GM10847 (cell line): ENCODE results near the gene KIF20B.

Source experiments
- POLR2A ChIP-seq: IDR thresholded peaks from 2 replicates; pipeline ENCODE4 v1.6.1; 2011; ENCODE audit not compliant: insufficient read length; ENCODE audit errors: extremely low read depth

KIF20B gene

GRCh38 chr10:89668386-89669071 is 32.9 kb upstream of the KIF20B start:
- TF ChIP-seq POLR2A, result no peak

DNA sequence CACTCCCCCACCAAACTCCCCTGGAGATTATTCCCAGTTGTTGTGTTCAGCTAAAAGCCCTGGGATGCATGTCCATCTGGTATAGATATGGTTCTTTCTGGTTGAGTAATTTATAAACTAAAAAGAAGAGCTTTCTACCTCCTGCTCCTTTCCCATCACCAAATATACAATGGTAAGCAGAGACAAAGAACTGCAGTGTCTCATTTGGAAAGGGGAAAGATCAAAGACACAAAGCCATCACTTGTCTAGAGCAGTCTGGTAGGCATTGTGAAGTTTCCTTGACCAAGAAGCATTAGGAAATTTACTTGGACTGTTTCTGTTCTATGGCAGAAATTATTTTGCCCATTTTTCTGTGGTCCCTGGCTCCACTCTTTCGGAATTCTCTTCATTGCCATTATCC is 31.4 kb upstream of the KIF20B start:
- TF ChIP-seq POLR2A, result no peak

DNA sequence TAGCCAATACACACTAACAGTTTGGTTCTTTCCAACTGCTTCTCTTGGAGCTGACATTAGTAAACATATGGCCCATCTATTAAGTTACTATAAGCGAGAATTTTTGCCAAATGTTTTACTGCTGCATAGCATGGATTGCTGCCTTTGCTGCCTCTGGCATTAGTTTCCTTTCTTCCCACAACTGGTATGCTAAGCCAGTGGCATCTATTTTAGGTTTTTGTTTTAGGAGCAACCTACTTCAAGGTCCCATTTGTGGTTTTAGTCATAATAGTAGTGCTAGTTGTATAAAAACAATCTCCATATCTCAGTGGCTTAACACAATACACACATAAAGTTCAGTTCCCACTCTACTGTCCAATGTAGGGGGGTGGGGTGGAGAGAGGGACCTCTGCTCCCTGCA is 30.5 kb upstream of the KIF20B start:
- no peak for TF ChIP-seq POLR2A

- TF ChIP-seq POLR2A, result no peak
Measured at GRCh38 chr10:89677341-89677740, 24.0 kb upstream of the KIF20B start.

- no peak for TF ChIP-seq POLR2A
Measured at GRCh38 chr10:89679986-89680385, 21.4 kb upstream of the KIF20B start.

GRCh38 chr10:89683883-89684282 is 17.5 kb upstream of the KIF20B start:
- TF ChIP-seq POLR2A, result no peak

- no peak for TF ChIP-seq POLR2A
Measured at GRCh38 chr10:89684604-89685003, 16.8 kb upstream of the KIF20B start.

DNA sequence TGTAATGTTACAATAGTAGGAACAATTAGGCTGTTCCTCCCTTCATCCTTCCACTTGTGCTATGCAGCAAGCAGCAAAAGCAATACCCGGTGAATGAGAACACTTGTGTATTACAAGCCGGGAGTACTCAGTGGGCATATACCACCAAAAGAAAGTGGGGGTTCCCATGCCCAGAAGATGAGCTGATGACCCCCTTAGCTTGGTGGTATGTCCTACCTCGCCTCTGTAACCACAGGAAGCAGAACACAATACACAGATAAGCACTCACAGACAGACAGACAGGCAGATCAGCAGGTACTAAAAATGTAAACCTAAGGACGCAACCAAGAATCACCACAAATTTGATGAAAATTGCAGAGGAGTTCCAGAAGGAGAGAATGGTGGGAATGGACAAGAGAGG is 15.5 kb upstream of the KIF20B start:
- no peak for TF ChIP-seq POLR2A

GRCh38 chr10:89690027-89690426 is 11.4 kb upstream of the KIF20B start:
- TF ChIP-seq POLR2A, result no peak

GRCh38 chr10:89692416-89692815 is 9.0 kb upstream of the KIF20B start:
- no peak for TF ChIP-seq POLR2A

- TF ChIP-seq POLR2A, result no peak
Measured at GRCh38 chr10:89693176-89693575, 8.2 kb upstream of the KIF20B start.

DNA sequence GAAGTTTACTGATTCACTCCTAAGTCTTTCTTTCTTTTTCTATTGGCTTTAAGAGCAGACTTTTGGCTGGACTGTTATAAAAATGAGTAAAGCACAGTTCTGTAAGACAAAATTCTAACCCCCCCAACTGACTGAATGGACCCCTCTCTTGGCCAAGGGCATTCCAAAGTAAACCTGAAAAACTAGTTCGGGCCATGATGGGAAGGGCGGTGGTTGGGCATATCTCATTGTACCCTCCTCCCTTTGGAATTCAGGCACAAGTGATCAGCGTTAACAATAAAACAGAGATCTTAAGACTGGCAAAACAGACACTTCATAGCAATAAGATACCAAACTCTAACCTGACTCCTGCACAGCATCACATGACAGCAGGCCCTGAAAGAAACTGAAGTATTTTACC is 6.1 kb upstream of the KIF20B start:
- no peak for TF ChIP-seq POLR2A

DNA sequence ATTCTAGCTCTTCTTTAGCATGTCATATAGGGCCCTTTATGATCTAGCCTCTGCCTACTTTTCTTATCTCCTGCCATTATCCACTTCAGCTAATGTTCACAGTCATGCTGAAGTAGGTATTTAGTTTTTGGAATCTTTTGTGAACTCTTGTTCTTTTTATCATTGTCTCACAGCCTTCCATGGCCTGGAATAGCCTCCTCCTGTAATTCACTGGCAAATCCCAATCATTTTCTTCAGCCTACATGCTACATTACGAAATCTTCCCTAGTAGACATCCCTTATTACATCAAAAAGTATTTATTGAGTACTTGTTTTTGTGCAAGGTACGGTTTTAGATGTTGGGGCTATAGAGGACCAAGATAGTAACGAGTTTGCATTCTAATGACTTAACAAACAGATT is 3.4 kb upstream of the KIF20B start:
- TF ChIP-seq POLR2A, result no peak

DNA sequence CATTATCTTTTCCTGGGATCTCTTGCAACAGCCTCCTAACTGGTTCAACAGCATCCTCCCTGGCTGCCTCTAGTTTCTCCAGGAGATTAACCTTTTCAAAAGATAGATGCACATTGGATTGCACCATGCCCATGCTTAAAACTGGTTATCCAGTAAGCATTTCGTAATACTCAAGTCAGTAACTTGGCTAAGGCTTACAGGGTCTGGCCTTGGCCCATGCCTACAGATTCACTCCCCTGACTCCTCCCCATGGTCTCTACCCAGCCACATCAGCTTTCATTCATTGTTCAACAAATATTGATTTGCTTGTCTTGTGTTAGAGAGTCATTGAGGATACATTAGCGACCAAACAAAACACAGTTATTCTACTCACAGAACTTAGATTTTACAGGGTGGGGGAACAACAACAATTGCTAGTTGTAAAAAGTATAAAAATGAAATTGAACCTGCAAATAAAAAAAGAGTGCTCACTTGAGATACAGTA is 1.8 kb upstream of the KIF20B start:
- no peak for TF ChIP-seq POLR2A

- no peak for TF ChIP-seq POLR2A
Measured at GRCh38 chr10:89700923-89701241, 508 bp upstream of the KIF20B start.

DNA sequence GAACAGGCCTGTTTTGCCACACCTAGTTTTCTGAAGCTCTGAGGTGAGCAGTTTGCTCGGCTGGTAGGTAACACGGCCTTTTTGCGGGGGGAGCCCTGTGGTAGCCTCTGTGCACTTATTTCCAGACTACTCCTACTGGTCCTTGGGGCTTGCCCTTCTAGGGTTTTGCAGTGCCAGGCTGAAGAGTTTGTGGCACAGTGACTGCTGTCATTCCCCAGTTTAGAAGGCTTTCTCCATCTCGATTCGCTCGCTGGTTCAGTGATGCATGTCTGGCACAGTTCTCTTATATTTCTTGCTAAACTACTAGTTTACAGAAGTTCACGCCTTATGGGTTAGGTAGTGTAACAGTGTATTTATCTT is 711 bp downstream of the KIF20B start:
- TF ChIP-seq POLR2A, result no peak

DNA sequence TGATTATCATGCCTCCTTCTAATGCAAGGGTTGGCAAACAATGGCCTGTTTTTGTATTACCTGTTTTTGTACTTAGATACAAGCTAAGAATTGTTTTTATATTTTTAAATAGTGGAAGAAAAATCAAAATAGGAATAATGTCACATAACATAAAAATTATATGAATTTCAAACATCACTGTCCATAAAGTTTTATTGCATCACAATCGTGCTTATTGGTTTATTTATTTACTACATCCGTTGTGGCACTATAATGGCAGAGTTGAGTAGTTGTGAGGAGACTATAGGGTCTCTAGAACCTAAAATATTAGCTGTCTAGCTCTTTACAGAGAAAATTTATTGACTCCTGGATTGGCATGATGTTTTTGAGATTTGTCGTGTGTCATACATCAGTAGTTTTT is 4.1 kb downstream of the KIF20B start:
- TF ChIP-seq POLR2A, result no peak

DNA sequence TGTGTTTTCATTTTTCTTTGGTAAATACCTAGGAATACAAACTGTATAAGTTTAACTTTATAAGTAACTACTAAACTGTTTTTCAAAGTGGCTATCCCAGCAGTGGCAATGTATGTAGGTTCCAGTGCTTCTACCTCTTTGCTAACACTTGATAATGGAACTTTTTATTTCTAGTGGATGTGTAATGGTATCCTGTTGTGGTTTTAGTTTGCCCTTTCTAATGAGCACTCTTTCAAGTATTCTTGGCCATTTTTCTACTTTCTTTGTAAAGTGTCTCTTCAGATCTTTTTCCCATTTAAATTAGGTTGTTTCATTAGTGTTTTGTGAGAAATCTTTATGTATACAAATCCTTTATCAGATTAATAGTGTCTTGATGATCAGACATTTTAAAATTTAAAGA is 4.6 kb downstream of the KIF20B start:
- TF ChIP-seq POLR2A, result no peak

- no peak for TF ChIP-seq POLR2A
Measured at GRCh38 chr10:89707372-89707771, 6.0 kb downstream of the KIF20B start.
